ENCODE results near the gene NYAP2.

The NYAP2 gene

DNA sequence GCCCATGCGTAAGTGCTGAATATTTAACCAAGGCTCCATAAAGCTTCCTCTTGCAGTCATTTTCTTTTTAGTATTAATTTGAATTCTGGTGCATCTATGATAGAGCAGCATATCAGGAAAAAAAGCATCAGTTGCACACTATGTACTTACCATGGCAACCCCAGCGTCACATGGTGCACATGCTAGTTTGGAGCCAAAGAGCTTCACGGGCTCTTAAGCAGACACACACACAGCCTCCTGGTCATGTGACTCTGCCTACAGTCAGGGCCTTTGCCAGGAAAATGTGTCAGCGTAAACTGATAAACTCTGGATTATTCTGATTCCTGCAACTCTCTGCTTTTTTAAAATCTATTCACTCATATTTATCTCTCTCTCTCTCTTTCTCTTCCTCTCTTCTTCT is 30.2 kb downstream of the NYAP2 start:
- no peak for DNase-seq

DNA sequence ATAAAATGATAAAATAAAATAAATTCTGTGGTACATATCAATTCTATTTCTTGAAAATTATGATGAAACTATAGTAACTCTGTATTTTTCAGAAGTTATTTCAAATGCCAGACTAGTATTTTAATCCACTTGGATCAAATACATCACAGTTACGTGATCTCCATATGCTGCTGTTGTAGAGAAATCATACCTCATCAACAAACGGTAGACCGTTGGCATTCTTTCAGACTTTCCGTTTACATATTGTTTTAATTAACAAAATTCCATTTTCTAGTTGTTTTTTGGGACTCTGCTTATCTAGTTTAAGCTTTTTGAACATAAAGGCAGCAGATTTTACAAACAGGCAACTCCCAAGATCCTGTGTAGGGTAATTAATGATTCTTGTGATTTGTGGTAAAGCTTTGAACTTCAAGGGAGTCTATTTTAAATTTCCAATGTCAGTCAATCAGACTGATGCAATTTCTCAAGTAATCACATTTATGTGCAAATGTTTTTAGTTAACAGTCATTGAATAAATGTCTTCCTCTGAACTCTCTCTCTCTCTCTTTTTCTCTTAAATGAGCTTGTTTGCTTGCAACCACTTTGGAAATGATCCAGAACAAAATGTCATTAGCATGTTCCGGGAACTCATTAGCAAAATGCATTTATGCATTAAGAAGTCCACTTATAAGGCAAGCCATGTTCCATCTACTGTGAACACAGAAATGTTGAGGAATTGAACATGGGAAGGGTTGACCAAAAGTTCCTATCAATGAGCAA is 31.8 kb downstream of the NYAP2 start:
- DNase-seq, result no peak

DNA sequence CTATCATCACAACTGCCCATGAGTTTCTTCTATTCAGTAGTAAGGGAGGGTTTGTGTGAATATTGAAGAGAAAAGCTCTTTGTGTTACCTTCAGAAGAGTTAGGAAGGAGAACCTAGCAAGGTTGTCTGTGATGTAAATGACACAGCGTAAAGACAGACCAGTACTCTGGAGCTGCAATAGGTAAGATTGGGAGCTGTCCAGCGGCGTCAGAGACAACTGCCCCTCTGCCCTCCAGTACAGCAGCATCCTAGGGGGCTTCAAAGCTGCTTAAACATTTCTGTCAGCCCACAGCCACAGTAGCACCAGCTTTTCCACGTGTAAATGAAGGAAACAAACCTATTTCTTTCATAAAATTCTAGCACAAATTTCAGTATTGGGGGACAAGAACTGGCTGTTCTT is 34.5 kb downstream of the NYAP2 start:
- no peak for DNase-seq

DNA sequence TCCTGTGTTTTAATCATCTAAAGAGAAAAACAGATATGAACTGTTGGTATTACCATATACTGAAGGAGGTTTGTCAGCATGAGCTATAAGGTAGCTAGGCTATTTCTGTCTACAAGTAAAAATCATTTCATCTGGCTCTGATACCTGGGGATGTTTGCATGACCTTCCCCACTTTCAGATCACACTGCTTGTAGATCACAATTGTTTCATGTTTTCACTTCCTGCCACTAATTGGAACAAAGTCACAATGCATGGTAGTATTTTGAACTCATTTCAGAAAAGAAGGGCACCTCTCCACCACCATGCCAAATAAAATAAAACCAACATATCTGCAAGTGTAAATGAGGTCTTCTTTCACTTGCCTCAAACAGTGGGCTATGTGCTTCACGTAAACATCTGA is 37.8 kb downstream of the NYAP2 start:
- DNase-seq, result no peak

DNA sequence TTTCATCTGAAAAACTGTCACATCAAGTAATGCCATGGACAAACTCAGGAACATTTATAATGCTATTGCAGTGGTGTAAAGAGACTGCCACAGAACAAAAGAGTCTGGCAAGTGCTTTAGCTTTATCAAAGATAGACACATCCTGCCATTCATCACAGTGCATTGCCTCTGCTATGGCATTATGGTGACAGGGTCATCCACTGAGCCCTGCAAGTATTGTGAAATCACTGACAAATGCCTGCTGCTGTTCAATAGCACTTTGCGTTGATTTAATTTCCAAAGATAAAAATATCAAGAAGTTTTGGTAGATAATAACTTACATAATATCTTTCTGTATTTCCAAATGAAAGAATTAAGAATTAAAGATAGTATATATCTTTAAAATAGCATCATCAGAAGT is 38.7 kb downstream of the NYAP2 start:
- no peak for DNase-seq

DNA sequence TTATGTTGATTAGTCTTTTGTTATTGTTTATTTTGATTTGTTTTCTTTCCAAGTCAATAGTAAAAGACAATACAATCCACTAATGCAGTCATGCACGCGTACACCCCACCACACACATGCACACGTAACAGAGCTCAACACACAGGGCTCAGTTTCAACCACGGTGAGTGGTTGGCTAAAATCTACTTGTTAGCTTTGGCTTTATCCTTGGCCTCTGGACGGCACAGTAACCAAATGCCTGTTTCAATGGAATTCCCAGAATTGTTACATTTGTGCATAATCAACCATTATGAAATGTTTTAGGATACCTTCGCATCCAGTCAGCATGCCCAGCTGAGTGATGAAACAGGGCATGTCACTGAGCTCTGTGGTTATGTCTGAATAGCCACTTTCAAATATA is 53.2 kb downstream of the NYAP2 start:
- no peak for DNase-seq

DNA sequence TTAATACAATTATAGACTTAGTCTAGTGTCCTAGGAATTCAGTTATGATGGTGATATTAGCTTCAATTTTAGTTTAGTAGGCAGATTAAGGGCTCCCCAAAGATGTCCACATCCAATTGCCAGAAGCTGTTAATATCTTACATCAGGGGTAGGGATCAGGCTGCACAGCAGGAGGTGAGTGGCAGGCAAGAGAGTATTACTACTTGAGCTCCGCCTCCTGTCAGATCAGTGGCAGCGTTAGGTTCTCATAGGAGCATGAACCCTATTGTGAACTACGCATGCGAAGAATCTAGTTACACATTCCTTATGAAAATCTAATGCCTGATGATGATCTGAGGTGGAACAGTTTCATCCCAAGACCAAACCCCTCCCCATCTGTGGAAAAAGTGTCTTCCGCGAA is 54.9 kb downstream of the NYAP2 start:
- DNase-seq, result no peak

DNA sequence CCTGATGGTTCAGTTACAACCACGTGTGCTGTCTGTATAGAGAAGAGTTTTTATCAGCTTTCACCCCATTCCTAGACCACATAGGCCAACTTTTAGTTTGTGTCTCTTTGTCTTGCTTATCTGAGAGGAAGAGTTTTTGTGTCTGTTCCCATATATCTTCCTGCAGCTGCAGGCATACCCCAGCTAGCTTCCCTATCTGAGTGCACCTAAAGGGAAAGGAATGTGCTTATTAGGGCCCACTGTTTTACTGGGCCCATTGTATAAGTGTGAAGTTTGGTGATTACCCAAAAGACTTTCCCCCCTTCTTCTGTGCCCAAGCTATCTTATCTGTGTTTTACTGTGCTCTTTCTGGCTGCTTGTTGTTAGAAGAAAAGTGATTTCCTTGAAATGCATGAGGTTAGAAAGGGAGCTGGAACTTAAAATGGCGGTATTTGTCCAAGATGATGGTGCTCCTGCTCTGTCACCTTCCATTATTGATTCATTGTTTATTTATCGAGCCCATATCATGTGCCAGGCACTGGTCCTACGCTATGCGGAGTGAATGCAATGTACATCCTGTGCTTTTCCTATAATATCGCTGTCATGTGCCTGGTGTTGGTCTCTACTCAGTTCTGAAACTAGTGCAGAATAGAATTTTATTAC is 57.2 kb downstream of the NYAP2 start:
- DNase-seq, result no peak

DNA sequence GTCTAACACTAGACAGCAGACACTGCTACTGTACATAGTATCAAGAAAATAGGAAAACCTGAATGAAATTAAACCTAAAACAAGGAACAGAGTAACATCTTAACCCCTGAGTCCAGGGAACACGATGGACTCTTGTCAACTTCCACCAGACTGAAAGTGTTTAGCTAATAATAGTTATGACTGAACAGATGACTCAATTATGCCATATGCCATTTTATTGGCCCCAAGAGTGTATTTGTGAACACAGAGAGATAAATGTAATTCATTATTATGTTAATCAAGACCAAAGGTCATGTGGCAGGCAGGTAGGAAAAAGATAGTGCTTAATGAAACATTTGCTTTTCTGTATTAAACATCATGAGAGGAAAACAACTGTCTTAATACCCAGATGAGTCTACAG is 58.0 kb downstream of the NYAP2 start:
- DNase-seq, result no peak

DNA sequence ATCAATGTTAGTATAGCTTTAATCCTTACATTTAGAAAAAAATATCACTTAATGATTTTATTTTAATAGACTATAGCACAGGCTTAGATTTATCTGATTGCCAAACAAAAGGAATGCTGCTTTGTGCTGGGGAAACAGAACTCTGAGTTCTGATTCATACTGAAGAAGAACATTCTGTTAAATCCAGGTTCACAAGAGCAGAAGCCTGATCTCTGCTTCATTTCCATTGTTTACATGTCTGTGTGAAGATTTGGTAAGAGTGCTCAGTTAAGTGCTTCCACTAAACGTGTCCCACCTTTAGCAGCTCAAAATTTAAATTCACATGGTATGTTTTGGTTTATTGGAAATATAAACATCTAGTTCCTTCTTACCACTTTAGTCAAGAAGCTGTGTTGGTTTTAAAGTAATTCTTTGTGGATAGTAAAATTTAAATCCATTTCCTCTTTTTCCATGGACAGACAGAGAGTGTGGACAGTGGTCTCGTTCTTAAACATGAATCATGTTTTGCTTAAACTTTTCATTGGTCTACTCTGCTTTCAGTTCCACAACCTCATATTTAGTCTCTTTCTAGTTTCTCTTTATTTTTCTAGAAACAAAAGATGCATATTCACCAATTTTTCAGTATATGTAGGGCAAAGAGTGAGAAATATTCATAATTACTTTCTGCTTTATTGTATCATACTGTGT is 59.1 kb downstream of the NYAP2 start:
- DNase-seq, result no peak

DNA sequence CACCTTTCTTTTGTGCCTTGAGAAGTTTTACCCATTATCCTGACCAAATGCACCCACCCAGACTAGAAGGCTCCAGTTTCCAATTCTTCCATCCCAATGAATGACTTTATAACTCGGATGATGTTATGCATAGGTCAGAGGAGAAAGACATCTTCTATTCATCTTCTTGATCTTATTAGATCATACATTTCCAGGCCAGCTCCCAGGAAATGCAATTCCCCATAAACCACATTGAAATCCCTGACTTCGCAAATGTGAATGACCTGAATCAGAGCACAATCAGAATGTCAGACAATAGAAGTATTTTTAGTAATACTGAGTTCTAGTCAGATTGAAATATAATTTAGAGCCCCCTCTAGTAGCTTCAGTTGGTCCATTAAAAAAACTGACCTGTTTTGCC is 62.9 kb downstream of the NYAP2 start:
- no peak for DNase-seq

DNA sequence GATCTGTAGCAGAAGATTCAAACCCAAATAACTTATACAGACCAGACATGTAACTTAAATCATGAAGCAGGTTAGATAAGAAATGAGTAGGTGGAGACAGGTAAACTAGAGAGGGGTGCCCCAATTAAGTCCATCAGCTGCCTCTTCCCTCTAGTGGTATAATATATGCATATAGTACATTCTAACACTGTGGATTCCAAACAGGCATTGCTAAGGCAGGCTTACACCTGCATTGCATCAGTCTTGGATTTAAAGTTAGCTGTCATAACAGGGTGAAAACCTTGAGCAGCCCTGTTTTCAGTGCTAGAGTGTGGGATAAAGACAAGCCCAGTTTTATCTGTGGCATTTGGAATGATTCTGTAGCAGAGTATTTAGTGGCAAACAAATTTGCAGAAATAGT is 63.4 kb downstream of the NYAP2 start:
- DNase-seq, result no peak

DNA sequence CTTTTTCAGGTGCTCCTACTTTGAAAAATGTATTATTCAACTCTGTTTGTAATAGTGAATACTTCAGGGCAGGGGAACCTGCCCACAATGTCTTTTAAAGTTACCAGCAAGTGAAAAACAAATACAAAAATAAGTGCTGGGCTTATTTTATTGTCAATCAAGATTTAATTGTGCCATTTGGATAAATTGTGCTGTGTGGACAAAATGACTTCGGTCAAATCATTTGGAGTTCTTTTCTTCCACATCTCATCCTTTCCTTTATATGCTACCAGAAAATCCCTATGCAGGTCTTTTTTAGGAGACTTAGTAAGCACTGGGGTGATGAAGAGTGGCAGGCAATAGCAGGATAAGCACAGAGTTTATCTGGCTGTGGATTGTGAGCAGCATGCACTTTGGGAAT is 63.9 kb downstream of the NYAP2 start:
- DNase-seq, result no peak

DNA sequence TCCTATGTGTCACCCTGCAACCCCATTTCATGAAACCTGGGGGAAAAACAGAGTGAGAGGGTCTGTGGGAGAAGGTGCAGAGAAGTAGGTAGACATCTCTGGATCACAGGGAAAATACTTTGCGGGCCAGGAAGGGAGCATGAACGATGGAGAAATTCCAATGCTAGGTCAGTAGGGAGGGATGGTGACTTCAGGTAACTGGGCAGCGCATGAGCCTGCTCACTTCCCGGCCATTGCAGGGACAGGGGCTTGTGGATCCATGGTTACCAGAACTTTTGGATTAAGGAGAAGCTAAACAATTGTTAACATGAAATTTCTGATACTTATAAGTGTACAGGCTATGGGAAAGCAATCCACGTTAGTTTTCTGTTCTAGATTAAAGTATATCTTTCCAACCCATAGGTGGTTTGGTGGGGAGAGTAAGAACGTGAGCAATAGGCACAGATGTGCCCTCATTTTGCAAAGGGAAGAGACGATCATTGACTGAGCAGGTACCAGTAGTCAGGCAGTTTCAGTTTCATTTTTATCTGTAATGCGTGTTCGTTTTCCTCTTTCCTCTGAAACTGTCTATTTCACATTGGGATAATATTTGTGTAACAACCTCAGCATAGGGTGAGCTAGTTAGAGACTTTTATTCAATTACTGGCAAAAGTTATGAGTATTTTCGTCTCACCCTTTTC is 65.0 kb downstream of the NYAP2 start:
- DNase-seq, result no peak

DNA sequence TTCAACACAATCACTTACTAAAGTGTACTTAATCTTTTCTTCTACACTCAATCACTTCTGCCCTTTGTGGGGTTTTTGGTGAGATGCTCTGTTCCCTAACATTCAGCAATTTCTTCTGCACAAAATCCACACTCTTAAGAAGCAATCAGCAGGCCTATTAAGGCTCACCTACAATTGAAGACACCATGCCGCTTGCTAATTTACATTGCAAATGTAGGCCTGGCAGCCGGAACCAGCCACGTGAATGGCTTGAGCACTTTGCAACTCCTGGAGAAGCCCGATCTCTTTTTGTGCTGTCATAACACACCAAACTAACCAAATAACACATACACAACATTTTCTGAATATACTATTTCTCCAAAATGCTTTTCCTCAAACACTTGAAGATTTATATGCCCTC is 66.3 kb downstream of the NYAP2 start:
- no peak for DNase-seq

DNA sequence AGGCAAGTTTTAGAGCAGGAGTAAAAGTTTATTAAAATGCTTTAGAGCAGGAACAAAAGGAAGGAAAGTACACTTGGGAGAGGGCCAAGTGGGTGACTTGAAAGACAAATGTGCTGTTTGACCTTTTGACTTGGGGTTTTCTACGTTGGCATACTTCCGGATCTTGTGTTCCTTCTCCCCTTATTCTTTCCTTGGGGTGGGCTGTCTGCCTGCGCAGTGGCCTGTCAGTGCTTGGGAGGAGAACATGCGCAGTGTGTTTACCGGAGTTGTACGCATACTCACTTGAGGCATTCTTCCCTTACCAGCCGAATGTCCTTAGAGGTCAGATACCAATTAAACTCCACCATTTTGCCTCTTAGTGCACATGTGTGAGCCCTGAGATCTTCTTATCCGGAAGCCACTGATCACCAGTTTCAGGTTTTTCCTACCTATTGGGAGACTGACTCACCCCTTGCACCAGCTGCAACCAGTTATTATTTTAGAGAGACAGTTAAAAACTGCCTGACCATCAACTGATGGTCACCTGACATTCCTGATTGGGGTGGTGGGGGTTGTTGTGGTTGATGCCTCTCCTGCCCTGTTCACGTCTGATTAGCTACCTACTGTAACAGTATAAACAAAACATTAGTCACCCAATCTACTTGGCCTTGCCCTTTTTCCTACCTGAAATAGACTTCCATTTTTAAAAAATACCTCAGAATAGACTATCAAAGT is 67.5 kb downstream of the NYAP2 start:
- DNase-seq, result no peak

DNA sequence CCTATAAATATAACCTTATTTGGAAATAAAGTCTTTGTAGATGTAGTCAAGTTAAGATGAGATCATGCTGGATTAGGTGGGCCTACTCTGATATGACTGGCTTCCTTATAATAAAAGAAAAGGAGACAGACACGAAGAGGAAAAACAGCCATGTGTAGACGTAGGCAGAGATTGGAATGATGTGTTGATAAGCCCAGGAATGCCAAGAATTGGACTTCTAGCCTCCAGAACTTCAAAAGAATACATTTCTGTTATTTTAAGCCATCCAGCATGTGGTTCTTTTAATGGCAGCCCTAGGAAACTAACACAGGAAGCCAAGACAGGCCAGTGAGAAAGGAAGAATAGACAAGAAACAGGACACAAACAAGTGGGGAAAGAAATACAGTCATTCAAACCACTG is 68.6 kb downstream of the NYAP2 start:
- DNase-seq, result no peak

DNA sequence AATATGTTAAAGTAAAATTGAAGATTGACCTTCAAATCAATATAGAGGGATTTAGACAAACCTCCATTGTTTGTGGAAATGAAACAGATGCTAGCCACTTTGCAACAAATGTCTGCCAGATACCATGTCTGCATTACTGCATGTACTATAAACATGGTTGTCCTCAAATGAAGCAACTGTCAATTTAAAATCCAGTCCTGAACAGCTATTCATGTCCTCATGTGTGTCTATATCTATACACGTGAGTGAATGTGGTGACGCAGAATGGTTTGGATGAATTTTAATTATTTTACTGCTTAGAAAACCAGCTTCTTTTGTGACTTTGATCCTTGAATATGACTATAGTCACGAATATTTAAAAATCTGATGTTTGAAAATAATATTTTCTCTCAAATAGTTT is 71.5 kb downstream of the NYAP2 start:
- no peak for DNase-seq

DNA sequence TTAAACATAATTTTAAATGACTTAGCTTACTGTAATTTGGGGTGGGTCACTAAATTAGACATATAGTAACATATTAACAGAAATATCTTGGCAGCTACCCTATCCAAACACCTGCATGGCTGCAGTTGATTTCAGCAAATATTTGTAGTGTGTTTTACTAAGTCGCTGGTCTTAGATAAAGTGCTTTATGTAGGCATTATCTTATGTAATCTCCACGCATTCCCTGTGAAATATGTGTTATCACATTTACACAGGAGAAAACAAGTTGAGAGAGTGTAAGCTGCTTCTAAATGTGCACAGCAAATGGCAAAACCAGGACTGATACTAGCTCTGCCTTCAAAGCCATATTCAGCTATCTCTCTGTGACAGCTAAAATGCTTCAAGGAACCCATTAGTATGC is 72.0 kb downstream of the NYAP2 start:
- DNase-seq, result no peak

DNA sequence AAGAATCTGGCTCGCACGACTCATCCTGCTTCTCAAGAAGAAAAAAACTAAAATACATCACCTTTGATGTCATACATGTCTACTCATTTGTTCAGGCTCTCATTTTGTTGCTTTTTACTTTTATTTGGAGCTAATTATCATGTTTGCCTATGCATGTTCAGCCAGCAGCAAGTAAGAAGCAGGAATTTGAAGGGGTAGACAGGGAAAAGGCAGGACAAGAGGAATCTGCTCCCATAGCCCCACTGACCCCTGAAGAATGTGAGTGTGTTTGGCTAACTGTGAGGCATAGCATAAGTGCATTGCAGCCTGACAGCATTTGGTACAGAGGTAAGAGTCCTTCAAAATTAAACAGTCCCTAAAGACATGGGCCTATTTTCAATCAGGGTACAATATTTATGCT is 72.7 kb downstream of the NYAP2 start:
- no peak for DNase-seq

DNA sequence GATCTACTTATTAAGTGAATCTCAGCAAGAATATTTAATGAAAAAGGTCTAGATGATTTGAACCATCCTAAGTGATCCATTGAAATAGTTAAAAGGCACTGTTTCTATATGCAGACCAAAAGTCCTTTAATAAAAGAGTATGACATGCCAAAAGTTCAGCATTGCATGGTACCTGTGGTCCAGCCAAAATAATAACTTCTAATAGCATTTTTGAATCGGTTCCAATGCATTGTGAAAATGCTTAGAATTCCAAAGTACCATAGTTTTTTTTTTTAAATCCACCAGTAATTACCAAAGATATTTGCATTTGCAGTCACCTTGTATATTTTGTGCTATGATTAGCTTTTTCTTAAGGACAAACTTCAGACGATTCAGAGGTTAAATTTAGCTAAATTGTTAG is 79.9 kb downstream of the NYAP2 start:
- DNase-seq, result no peak

DNA sequence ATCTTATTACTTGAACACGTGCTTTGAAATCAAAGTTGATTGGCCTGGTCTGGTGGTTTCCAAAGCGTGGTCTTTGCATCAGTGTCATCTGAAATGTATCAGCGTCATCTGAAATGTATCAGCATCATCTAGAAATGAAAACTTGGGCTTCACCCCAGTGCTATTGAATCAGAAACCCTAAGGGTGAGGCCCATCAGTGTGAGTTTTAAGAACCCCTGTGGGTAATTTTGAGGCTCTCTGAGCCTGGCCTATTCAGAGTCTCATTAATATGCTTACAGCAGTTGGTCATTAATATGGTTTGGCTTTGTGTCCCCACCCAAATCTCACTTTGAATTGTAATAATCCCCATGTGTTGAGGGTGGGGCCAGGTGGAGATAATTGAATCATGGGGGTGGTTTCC is 85.2 kb downstream of the NYAP2 start:
- DNase-seq, result no peak

DNA sequence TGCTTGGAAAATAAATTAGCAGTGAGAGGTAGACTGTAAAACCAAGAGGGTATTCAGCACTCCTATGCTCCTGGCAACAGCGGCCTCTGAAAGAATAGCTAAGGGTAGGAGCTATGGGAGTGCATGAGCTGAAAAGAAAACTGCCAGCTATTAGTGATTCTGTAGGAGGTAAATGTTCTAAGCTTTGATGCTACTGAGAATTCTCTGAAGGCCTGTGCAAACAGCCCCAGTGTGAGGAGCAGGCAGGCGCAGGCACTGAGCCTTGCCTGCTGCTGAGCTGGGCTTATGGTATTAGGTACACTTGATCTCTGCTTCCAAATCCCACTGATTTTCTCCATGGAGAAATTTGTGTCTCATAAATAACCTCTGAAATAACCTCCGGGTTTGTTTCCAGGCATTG is 86.7 kb downstream of the NYAP2 start:
- no peak for DNase-seq

Data from activated T-cell treated with anti-CD3 and anti-CD28 coated beads, Interleukin-2, amount 50 U/mL, for 48 hours (primary cell).